ENCODE results near the gene GPC6.

GRCh38 chr13:94319501-94319900 is 1092.9 kb downstream of the GPC6 start:
- TF ChIP-seq ELF4 (CRISPR knock-in tag; IDR thresholded peaks at IDR 0.05) = no peak
- TF ChIP-seq ZBTB7A (IDR thresholded peaks at IDR 0.05; ENCODE audit: borderline replicate concordance, control insufficient read depth, low read depth, low read length) = no peak
- TF ChIP-seq ZNF592 (IDR thresholded peaks at IDR 0.05) = no peak
- no peak for TF ChIP-seq DMBX1 (CRISPR knock-in tag; IDR thresholded peaks at IDR 0.05; ENCODE audit: borderline replicate concordance)
- TF ChIP-seq KLF13 (tag; IDR thresholded peaks at IDR 0.05; ENCODE audit: borderline replicate concordance, low read depth) = no peak
- no peak for TF ChIP-seq ZNF24 (IDR thresholded peaks at IDR 0.05)
- no peak for TF ChIP-seq ATF1 (CRISPR knock-in tag; IDR thresholded peaks at IDR 0.05)
- TF ChIP-seq ATF1 (tag; IDR thresholded peaks at IDR 0.05) = no peak
- no peak for TF ChIP-seq EZH2 (IDR thresholded peaks at IDR 0.05; ENCODE audit: borderline replicate concordance, low read depth, low read length)
- TF ChIP-seq KDM1A (IDR thresholded peaks at IDR 0.05) = no peak
- TF ChIP-seq TCF7L2 (IDR thresholded peaks at IDR 0.05; ENCODE audit: low read depth, low read length) = no peak
